ENCODE data around the gene GLT1D1. TPM values are rescaled to one million over a fixed set of nuclear protein-coding genes. Genes with fewer than 3 reads are reported as not detected.
"Not testable (repeated sequence)": the region's sequence is repeated elsewhere in the genome, so short reads cannot be mapped to it uniquely, and the experiment has no call there.

GLT1D1 gene
- under 1 TPM; 0.07 to 0.60 TPM for total RNA-seq

- DNase-seq (ENCODE audit: low spot score in 2 of 2) (no peak), ATAC-seq (peak in 1 of 2 donors; percentile 28)
- Mint-ChIP-seq H3K27ac (no peak within 1 kb of the TSS), H3K9me3 (no peaks in the 10 kb centered on the region), H3K36me3 (peaks cover 5 to 15% of the 10 kb centered on the region in 2 donors)
Measured at GRCh38 chr12:128852885-128853599, at the start of gene GLT1D1. Gene GLT1D1, plus strand, starts transcription at chr12:128853478. Its CDS starts 104 bp downstream, at chr12:128853582.

GRCh38 chr12:128803788-128804187 is 49.5 kb upstream of the GLT1D1 start:
- H3K36me3 Mint-ChIP-seq: peaks cover 24 to 57% of the 10 kb centered on the region in 2 donors
- H3K27ac Mint-ChIP-seq: no peak overlapping the region
- ATAC-seq (no peak), DNase-seq (ENCODE audit: low spot score in 2 of 2) (no peak)
- H3K9me3 Mint-ChIP-seq: no peaks in the 10 kb centered on the region

- Mint-ChIP-seq H3K27ac (no peak overlapping the region), H3K9me3 (no peaks in the 10 kb centered on the region), H3K36me3 (peaks cover 24 to 64% of the 10 kb centered on the region in 2 donors)
- DNase-seq (ENCODE audit: low spot score in 2 of 2) (no peak), ATAC-seq (no peak)
Measured at GRCh38 chr12:128804762-128805161, 48.5 kb upstream of the GLT1D1 start.

GRCh38 chr12:128805406-128805805 is 47.9 kb upstream of the GLT1D1 start:
- H3K36me3 Mint-ChIP-seq: peaks cover 21 to 65% of the 10 kb centered on the region in 2 donors
- H3K9me3 Mint-ChIP-seq; H3K27ac Mint-ChIP-seq; DNase-seq (ENCODE audit: low spot score in 2 of 2); ATAC-seq: not testable (repeated sequence)

- Mint-ChIP-seq H3K27ac (no peak overlapping the region), H3K36me3 (peaks cover 17 to 57% of the 10 kb centered on the region in 2 donors), H3K9me3 (no peaks in the 10 kb centered on the region)
- DNase-seq (ENCODE audit: low spot score in 2 of 2) (no peak), ATAC-seq (no peak)
Measured at GRCh38 chr12:128806573-128806972, 46.7 kb upstream of the GLT1D1 start.

- H3K27ac Mint-ChIP-seq: no peak overlapping the region
Measured at GRCh38 chr12:128807161-128807724, 46.0 kb upstream of the GLT1D1 start.

GRCh38 chr12:128808651-128809050 is 44.6 kb upstream of the GLT1D1 start:
- no peak for DNase-seq (ENCODE audit: low spot score in 2 of 2)
- no peak for ATAC-seq
- H3K36me3 Mint-ChIP-seq: peaks cover 16 to 54% of the 10 kb centered on the region in 2 donors
- peak overlapping the region in 1 of 2 donors; percentile 36 for H3K27ac Mint-ChIP-seq
- no peaks in the 10 kb centered on the region for H3K9me3 Mint-ChIP-seq

More at GRCh38 chr12:128807161-128807724, 46.0 kb upstream of the GLT1D1 start:
- Mint-ChIP-seq H3K9me3 (no peaks in the 10 kb centered on the region), H3K36me3 (peaks cover 17 to 55% of the 10 kb centered on the region in 2 donors)
- ATAC-seq (peak in 1 of 2 donors; percentile 31), DNase-seq (ENCODE audit: low spot score in 2 of 2) (no peak)

- peak in 1 of 2 donors; percentile 51 for DNase-seq (ENCODE audit: low spot score in 2 of 2)
- ATAC-seq: peak; percentile 89 to 93
- H3K9me3 Mint-ChIP-seq: no peaks in the 10 kb centered on the region
- peak overlapping the region; percentile 55 to 90 for H3K27ac Mint-ChIP-seq
- peaks cover 22 to 56% of the 10 kb centered on the region in 2 donors for H3K36me3 Mint-ChIP-seq
Measured at GRCh38 chr12:128810182-128811127, 42.8 kb upstream of the GLT1D1 start.

- no peak for DNase-seq (ENCODE audit: low spot score in 2 of 2)
- Mint-ChIP-seq H3K36me3 (peaks cover 22 to 50% of the 10 kb centered on the region in 2 donors), H3K9me3 (no peaks in the 10 kb centered on the region), H3K27ac (no peak overlapping the region)
- no peak for ATAC-seq
Measured at GRCh38 chr12:128811806-128812205, 41.5 kb upstream of the GLT1D1 start.

GRCh38 chr12:128813392-128813791 is 39.9 kb upstream of the GLT1D1 start:
- DNase-seq (ENCODE audit: low spot score in 2 of 2) (no peak), ATAC-seq (no peak)
- H3K36me3 Mint-ChIP-seq: peaks cover 26 to 45% of the 10 kb centered on the region in 2 donors
- peak overlapping the region in 1 of 2 donors; percentile 18 for H3K27ac Mint-ChIP-seq
- no peaks in the 10 kb centered on the region for H3K9me3 Mint-ChIP-seq

- Mint-ChIP-seq H3K27ac (peak overlapping the region in 1 of 2 donors; percentile 18), H3K36me3 (peaks cover 26 to 41% of the 10 kb centered on the region in 2 donors), H3K9me3 (no peaks in the 10 kb centered on the region)
- ATAC-seq (peak in 1 of 2 donors; percentile 74), DNase-seq (ENCODE audit: low spot score in 2 of 2) (no peak)
Measured at GRCh38 chr12:128813883-128814282, 39.4 kb upstream of the GLT1D1 start.

GRCh38 chr12:128814411-128815261 is 38.6 kb upstream of the GLT1D1 start:
- Mint-ChIP-seq H3K27ac (no peak overlapping the region), H3K9me3 (no peaks in the 10 kb centered on the region), H3K36me3 (peaks cover 26 to 35% of the 10 kb centered on the region in 2 donors)
- DNase-seq (ENCODE audit: low spot score in 2 of 2): no peak
- no peak for ATAC-seq

GRCh38 chr12:128815779-128816642 is 37.3 kb upstream of the GLT1D1 start:
- peaks cover 26 to 32% of the 10 kb centered on the region in 2 donors for H3K36me3 Mint-ChIP-seq
- no peak overlapping the region for H3K27ac Mint-ChIP-seq
- no peak for DNase-seq (ENCODE audit: low spot score in 2 of 2)
- no peaks in the 10 kb centered on the region for H3K9me3 Mint-ChIP-seq
- ATAC-seq: no peak

GRCh38 chr12:128816643-128816920 is 36.7 kb upstream of the GLT1D1 start:
- Mint-ChIP-seq H3K36me3 (peaks cover 26 to 32% of the 10 kb centered on the region in 2 donors), H3K9me3 (no peaks in the 10 kb centered on the region), H3K27ac (no peak overlapping the region)
- ATAC-seq: no peak
- DNase-seq (ENCODE audit: low spot score in 2 of 2): no peak

Measured in activated naive CD4-positive, alpha-beta T cell treated with anti-CD3 and anti-CD28 coated beads, Interleukin-2, amount 50 U/mL, for 72 hours (primary cell).